Measurements from ENCODE around the gene CTTN.
A peak's percentile ranks its signal among the peaks of the same experiment; 100 is the strongest.

CTTN gene

GRCh38 chr11:70397983-70398833, at the start of gene CTTN:
CTTN (plus strand) TSS chr11:70398529; CDS start chr11:70407298, 8,769 bp downstream.
- DNase-seq (ENCODE audit: low read depth), result peak; percentile 85

- DNase-seq (ENCODE audit: low read depth), result no peak
Measured at GRCh38 chr11:70348608-70349007, 49.7 kb upstream of the CTTN start.

- no peak for DNase-seq (ENCODE audit: low read depth)
Measured at GRCh38 chr11:70351646-70352045, 46.7 kb upstream of the CTTN start.

GRCh38 chr11:70352100-70352499, 46.2 kb upstream of the CTTN start:
- DNase-seq (ENCODE audit: low read depth), result no peak

GRCh38 chr11:70352601-70353000, 45.7 kb upstream of the CTTN start:
- no peak for DNase-seq (ENCODE audit: low read depth)

- DNase-seq (ENCODE audit: low read depth), result no peak
Measured at GRCh38 chr11:70353329-70353728, 45.0 kb upstream of the CTTN start.

- DNase-seq (ENCODE audit: low read depth), result no peak
Measured at GRCh38 chr11:70353900-70354568, 44.3 kb upstream of the CTTN start.

GRCh38 chr11:70354629-70355028, 43.7 kb upstream of the CTTN start:
- DNase-seq (ENCODE audit: low read depth), result no peak

- no peak for DNase-seq (ENCODE audit: low read depth)
Measured at GRCh38 chr11:70358753-70359152, 39.6 kb upstream of the CTTN start.

- DNase-seq (ENCODE audit: low read depth), result no peak
Measured at GRCh38 chr11:70359451-70360205, 38.7 kb upstream of the CTTN start.

GRCh38 chr11:70360211-70360610, 38.1 kb upstream of the CTTN start:
- DNase-seq (ENCODE audit: low read depth), result no peak

- DNase-seq (ENCODE audit: low read depth), result peak; percentile 19
Measured at GRCh38 chr11:70364178-70364577, 34.2 kb upstream of the CTTN start.

GRCh38 chr11:70364745-70365543, 33.4 kb upstream of the CTTN start:
- no peak for DNase-seq (ENCODE audit: low read depth)

- no peak for DNase-seq (ENCODE audit: low read depth)
Measured at GRCh38 chr11:70365544-70365927, 32.8 kb upstream of the CTTN start.

GRCh38 chr11:70367071-70367470, 31.3 kb upstream of the CTTN start:
- peak; percentile 83 for DNase-seq (ENCODE audit: low read depth)

GRCh38 chr11:70368961-70369360, 29.4 kb upstream of the CTTN start:
- no peak for DNase-seq (ENCODE audit: low read depth)

GRCh38 chr11:70371241-70371640, 27.1 kb upstream of the CTTN start:
- no peak for DNase-seq (ENCODE audit: low read depth)

- DNase-seq (ENCODE audit: low read depth), result no peak
Measured at GRCh38 chr11:70372076-70372475, 26.3 kb upstream of the CTTN start.

- no peak for DNase-seq (ENCODE audit: low read depth)
Measured at GRCh38 chr11:70376621-70377020, 21.7 kb upstream of the CTTN start.

GRCh38 chr11:70377645-70378044, 20.7 kb upstream of the CTTN start:
- peak; percentile 11 for DNase-seq (ENCODE audit: low read depth)

GRCh38 chr11:70378506-70379134, 19.7 kb upstream of the CTTN start:
- no peak for DNase-seq (ENCODE audit: low read depth)
